ENCODE data around the gene RRP1. TPM values are rescaled to one million over a fixed set of nuclear protein-coding genes. Genes with fewer than 3 reads are reported as not detected.

RRP1 gene
- total and polyA plus RNA-seq, 2 of the 13 experiments (the other 11 are each of a cell fraction or from before 2014, with no cell fraction given), result 20.1 to 35.1 TPM

DNA sequence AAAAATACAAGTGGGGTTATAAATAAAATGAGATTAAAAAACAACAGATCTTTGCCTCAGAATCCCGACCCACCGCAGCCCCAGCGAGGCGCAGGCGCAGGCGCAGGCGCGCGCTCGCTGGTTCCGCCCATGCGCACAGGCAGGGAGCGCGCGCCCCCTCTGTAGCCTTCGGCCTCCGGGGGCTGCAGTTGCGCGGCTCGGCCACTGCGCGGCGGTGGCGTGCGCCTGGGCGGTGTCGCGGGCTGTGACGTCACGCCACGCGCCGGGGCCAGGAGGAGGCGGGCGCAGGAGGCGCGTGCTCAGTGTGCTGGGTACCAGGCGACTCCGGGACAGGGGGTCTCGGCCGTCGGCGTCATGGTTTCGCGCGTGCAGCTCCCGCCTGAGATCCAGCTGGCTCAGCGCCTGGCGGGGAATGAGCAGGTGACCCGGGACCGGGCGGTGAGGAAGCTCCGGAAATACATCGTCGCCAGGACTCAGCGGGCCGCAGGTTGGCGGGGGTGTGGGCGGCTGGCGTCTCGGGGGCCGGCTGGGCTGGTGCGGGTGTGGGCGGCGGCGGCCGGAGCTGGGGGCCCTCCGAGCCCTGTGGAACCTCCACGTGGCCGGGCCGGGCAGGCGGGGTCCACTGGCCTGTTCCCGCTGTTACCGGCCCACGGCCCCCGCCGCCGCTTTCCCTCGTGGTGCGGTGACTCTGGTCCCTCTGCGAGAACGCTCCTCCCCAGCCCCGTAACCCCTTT is at the start of gene RRP1 (continued):
- no peak for TF ChIP-seq MED13 (CRISPR knock-in tag; IDR thresholded peaks at IDR 0.05)
- TF ChIP-seq KMT2A (CRISPR knock-in tag; IDR thresholded peaks at IDR 0.05), result peak; percentile 85; the same call in 1 of the 2 replicates
- no peak for TF ChIP-seq ZNF20 (CRISPR knock-in tag; IDR thresholded peaks at IDR 0.05)
- no peak for TF ChIP-seq TRIM24 (CRISPR knock-in tag; IDR thresholded peaks at IDR 0.05)
- TF ChIP-seq, protein P1, sequence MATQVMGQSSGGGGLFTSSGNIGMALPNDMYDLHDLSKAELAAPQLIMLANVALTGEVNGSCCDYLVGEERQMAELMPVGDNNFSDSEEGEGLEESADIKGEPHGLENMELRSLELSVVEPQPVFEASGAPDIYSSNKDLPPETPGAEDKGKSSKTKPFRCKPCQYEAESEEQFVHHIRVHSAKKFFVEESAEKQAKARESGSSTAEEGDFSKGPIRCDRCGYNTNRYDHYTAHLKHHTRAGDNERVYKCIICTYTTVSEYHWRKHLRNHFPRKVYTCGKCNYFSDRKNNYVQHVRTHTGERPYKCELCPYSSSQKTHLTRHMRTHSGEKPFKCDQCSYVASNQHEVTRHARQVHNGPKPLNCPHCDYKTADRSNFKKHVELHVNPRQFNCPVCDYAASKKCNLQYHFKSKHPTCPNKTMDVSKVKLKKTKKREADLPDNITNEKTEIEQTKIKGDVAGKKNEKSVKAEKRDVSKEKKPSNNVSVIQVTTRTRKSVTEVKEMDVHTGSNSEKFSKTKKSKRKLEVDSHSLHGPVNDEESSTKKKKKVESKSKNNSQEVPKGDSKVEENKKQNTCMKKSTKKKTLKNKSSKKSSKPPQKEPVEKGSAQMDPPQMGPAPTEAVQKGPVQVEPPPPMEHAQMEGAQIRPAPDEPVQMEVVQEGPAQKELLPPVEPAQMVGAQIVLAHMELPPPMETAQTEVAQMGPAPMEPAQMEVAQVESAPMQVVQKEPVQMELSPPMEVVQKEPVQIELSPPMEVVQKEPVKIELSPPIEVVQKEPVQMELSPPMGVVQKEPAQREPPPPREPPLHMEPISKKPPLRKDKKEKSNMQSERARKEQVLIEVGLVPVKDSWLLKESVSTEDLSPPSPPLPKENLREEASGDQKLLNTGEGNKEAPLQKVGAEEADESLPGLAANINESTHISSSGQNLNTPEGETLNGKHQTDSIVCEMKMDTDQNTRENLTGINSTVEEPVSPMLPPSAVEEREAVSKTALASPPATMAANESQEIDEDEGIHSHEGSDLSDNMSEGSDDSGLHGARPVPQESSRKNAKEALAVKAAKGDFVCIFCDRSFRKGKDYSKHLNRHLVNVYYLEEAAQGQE (IDR thresholded peaks at IDR 0.05; ENCODE audit: borderline replicate concordance in 1 of 2, low read depth in 1 of 2, low read length in 2 of 2), result peak in 1 of 2 experiments; percentile 56; a peak in 1 of 4 replicates
- TF ChIP-seq, protein P2, sequence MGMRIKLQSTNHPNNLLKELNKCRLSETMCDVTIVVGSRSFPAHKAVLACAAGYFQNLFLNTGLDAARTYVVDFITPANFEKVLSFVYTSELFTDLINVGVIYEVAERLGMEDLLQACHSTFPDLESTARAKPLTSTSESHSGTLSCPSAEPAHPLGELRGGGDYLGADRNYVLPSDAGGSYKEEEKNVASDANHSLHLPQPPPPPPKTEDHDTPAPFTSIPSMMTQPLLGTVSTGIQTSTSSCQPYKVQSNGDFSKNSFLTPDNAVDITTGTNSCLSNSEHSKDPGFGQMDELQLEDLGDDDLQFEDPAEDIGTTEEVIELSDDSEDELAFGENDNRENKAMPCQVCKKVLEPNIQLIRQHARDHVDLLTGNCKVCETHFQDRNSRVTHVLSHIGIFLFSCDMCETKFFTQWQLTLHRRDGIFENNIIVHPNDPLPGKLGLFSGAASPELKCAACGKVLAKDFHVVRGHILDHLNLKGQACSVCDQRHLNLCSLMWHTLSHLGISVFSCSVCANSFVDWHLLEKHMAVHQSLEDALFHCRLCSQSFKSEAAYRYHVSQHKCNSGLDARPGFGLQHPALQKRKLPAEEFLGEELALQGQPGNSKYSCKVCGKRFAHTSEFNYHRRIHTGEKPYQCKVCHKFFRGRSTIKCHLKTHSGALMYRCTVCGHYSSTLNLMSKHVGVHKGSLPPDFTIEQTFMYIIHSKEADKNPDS (CRISPR knock-in tag; IDR thresholded peaks at IDR 0.05), result no peak
- TF ChIP-seq, protein P3, sequence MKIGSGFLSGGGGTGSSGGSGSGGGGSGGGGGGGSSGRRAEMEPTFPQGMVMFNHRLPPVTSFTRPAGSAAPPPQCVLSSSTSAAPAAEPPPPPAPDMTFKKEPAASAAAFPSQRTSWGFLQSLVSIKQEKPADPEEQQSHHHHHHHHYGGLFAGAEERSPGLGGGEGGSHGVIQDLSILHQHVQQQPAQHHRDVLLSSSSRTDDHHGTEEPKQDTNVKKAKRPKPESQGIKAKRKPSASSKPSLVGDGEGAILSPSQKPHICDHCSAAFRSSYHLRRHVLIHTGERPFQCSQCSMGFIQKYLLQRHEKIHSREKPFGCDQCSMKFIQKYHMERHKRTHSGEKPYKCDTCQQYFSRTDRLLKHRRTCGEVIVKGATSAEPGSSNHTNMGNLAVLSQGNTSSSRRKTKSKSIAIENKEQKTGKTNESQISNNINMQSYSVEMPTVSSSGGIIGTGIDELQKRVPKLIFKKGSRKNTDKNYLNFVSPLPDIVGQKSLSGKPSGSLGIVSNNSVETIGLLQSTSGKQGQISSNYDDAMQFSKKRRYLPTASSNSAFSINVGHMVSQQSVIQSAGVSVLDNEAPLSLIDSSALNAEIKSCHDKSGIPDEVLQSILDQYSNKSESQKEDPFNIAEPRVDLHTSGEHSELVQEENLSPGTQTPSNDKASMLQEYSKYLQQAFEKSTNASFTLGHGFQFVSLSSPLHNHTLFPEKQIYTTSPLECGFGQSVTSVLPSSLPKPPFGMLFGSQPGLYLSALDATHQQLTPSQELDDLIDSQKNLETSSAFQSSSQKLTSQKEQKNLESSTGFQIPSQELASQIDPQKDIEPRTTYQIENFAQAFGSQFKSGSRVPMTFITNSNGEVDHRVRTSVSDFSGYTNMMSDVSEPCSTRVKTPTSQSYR (CRISPR knock-in tag; IDR thresholded peaks at IDR 0.05; ENCODE audit: borderline replicate concordance), result no peak
- no peak for TF ChIP-seq ZKSCAN5 (CRISPR knock-in tag; IDR thresholded peaks at IDR 0.05)
- TF ChIP-seq ZIK1 (CRISPR knock-in tag; IDR thresholded peaks at IDR 0.05; ENCODE audit: borderline replicate concordance, low read depth), result peak; percentile 98
- peak; percentile 92 for TF ChIP-seq ZHX1 (CRISPR knock-in tag; IDR thresholded peaks at IDR 0.05; ENCODE audit: low read depth)
- TF ChIP-seq SRSF9 (IDR thresholded peaks at IDR 0.05; ENCODE audit: borderline replicate concordance, insufficient read depth, low read depth, low read length, poor library complexity, severe bottlenecking), result no peak
- no peak for TF ChIP-seq ATAD3A (CRISPR knock-in tag; IDR thresholded peaks at IDR 0.05)
